K562 (cell line): ENCODE results near the gene GLDN. TPM values are rescaled to one million over a fixed set of nuclear protein-coding genes. Genes with fewer than 3 reads are reported as not detected.

Experiments used
- ATAC-seq: fragments of 200-7000 bp; cut with Tn5 transposase; 3 replicates; pipeline ENCODE4 v1.9.1; 2020; ENCODE audit warnings: moderate library complexity
- BruUV-seq: library from RNA; stranded (reverse); fragments of 400-500 nt; replicated peaks from 2 replicates; lab custom pipeline; 2021; lab: Mats Ljungman, UMichigan
- CTCF ChIA-PET: fragments of 300-600 bp; formaldehyde crosslinking; extraction: SDS; loops from one replicate; lab custom pipeline; 2021; ENCODE audit warnings: low intra/inter-chr PET ratio; lab: Yijun Ruan, JAX
- POLR2A ChIA-PET: fragments of 300-600, 350-650 bp; sonication (Branson Sonifier 250); formaldehyde crosslinking; extraction: SDS; loops from one replicate; lab custom pipeline; 2021; ENCODE audit warnings: antibody characterized with exemption, inconsistent platforms; lab: Yijun Ruan, JAX
- DNase-seq, 4 experiments: peaks; one replicate each; pipeline versions ENCODE4 v3.0.0 to v3.0.0-alpha.2; 2011 to 2018; ENCODE audit warnings: low spot score in 3 of 4, mixed read lengths in 3 of 4; ENCODE audit errors: extremely low read depth in 1 of 4
- FAIRE-seq: peaks from 2 replicates; lab custom pipeline; 2011; peaks lifted over from hg19 to GRCh38; lab: Jason Lieb, UNC
- H2AFZ ChIP-seq: 2 replicates; pipeline ENCODE4 v1.6.0; 2011; ENCODE audit warnings: low read depth, low read length, control low read depth, inconsistent platforms
- H3K27ac ChIP-seq: fragments of 200-600 bp; 3 replicates; pipeline ENCODE4 v1.8.0; 2011; ENCODE audit warnings: low read depth, mild to moderate bottlenecking, control low read depth, inconsistent platforms, low read length, moderate library complexity, mixed read lengths; ENCODE audit errors: extremely low read depth
- H3K27me3 ChIP-seq, 2 experiments: fragments of 300-600 bp in 1 of 2; 2 replicates in 1 of 2; 3 replicates in 1 of 2; pipeline versions ENCODE4 v1.6.0 to v1.8.0; 2011; ENCODE audit warnings: inconsistent platforms in 2 of 2, low read length in 2 of 2, mild to moderate bottlenecking in 1 of 2, mixed read lengths in 1 of 2, moderate library complexity in 1 of 2; ENCODE audit not compliant: control insufficient read depth in 2 of 2, insufficient read depth in 2 of 2
- H3K36me3 ChIP-seq: fragments of 300-600 bp; 3 replicates; pipeline ENCODE4 v1.8.0; 2011; ENCODE audit warnings: mild to moderate bottlenecking, low read length, inconsistent platforms; ENCODE audit not compliant: control insufficient read depth, insufficient read depth
- H3K4me1 ChIP-seq, 2 experiments: fragments of 200-600 bp in 1 of 2; replicated peaks in 1 of 2; 2 replicates in 1 of 2; 3 replicates in 1 of 2; pipeline versions ENCODE4 v1.5.1 to v1.8.0; 2011; ENCODE audit warnings: inconsistent platforms in 2 of 2, low read length in 2 of 2, mild to moderate bottlenecking in 1 of 2, mixed read lengths in 1 of 2, moderate library complexity in 1 of 2; ENCODE audit not compliant: control insufficient read depth in 2 of 2, insufficient read depth in 2 of 2
- H3K4me2 ChIP-seq: 2 replicates; pipeline ENCODE4 v1.6.1; 2011; ENCODE audit warnings: low read length, control low read depth, inconsistent platforms, mixed read lengths; ENCODE audit not compliant: insufficient read depth
- H3K4me3 ChIP-seq: fragments of 200-600 bp; sonication (generic), shearing (Covaris generic); 2 replicates; pipeline ENCODE4 v1.5.1; 2016; ENCODE audit warnings: control low read depth, inconsistent platforms
- H3K79me2 ChIP-seq: fragments of 200-600 bp; 3 replicates; pipeline ENCODE4 v1.8.0; 2011; ENCODE audit warnings: low read length, inconsistent platforms; ENCODE audit not compliant: control insufficient read depth, insufficient read depth
- H3K9ac ChIP-seq, 2 experiments: 2 replicates each; pipeline versions ENCODE4 v1.6.0 to v1.6.1; 2011; ENCODE audit warnings: low read depth in 2 of 2, low read length in 2 of 2, control low read depth in 1 of 2, inconsistent platforms in 1 of 2, mild to moderate bottlenecking in 1 of 2, mixed read lengths in 1 of 2; ENCODE audit not compliant: insufficient read depth in 1 of 2
- H3K9me1 ChIP-seq: one replicate; pipeline ENCODE4 v1.6.0; 2011; ENCODE audit warnings: inconsistent platforms, mild to moderate bottlenecking, low read length, moderate library complexity; ENCODE audit not compliant: control insufficient read depth, insufficient read depth
- H3K9me3 ChIP-seq: replicated peaks from 2 replicates; pipeline ENCODE4 v1.5.1; 2011; ENCODE audit warnings: low read depth, low read length, inconsistent platforms; ENCODE audit not compliant: control insufficient read depth, insufficient read depth
- H4K20me1 ChIP-seq: replicated peaks from 2 replicates; pipeline ENCODE4 v1.6.1; 2011; ENCODE audit warnings: low read length, inconsistent platforms, mixed read lengths; ENCODE audit not compliant: control insufficient read depth, insufficient read depth
- KAT7 ChIP-seq: sonication (generic); formaldehyde crosslinking; IDR thresholded peaks from 2 replicates; pipeline ENCODE4 v1.8.0; 2022; ENCODE audit warnings: missing genetic modification reagents, mild to moderate bottlenecking, borderline replicate concordance
- NR2F6 ChIP-seq: fragments of 450-650 bp; formaldehyde crosslinking; IDR thresholded peaks from 2 replicates; pipeline ENCODE4 v1.4.0; 2020; ENCODE audit warnings: mild to moderate bottlenecking
- ZNF239 ChIP-seq: fragments of 250-450 bp; sonication (Bioruptor Pico); IDR thresholded peaks from 2 replicates; pipeline ENCODE4 v1.4.0; 2020; ENCODE audit warnings: mild to moderate bottlenecking
- ZNF696 ChIP-seq: fragments of 250-450 bp; sonication (Bioruptor Pico); conservative IDR thresholded peaks from 2 replicates; pipeline ENCODE4 v1.4.0; 2020; ENCODE audit warnings: mild to moderate bottlenecking, moderate library complexity
- WGBS: fragments of 100-300 bp; shearing (Covaris generic); methylation state at CpG from one replicate; pipeline ENCODE4 v1.1.6; 2016; ENCODE audit warnings: low coverage, mixed read lengths; ENCODE audit not compliant: insufficient coverage; ENCODE audit errors: missing lambda C conversion rate; 5-methylcytosine and 5-hydroxymethylcytosine counted together
- in situ Hi-C: fragments of 300-500 bp; cut with MboI; formaldehyde crosslinking; loops from 4 replicates; pipeline ENCODE4 v1.15.0; 2018; ENCODE audit warnings: inconsistent platforms, mixed read lengths
- intact Hi-C: fragments of 100-400 bp; cut with micrococcal nuclease; formaldehyde crosslinking; loops from 2 replicates; pipeline ENCODE4 v1.14.2; 2022
- polyA plus RNA-seq, 8 experiments: library from polyadenylated mRNA; depleted of rRNA in 4 of 8; stranded (reverse) in 5 of 8; unstranded in 3 of 8; fragments of >200 nt; fragmentation: Nextera tagmentation in 2 of 8; fragmentation: Illumina TruSeq in 1 of 8; extraction: Ambion mirVana in 2 of 8; extraction: Trizol in 1 of 8; gene quantifications; 2 replicates each; pipeline versions ENCODE4 v1.2.1 to v1.2.3, GENCODE V29; 2011 to 2014; ENCODE audit warnings: inconsistent platforms in 1 of 8, missing spikeins in 1 of 8
- total RNA-seq, 7 experiments: library from RNA; depleted of rRNA in 6 of 7; stranded (reverse); fragments of >200 nt in 6 of 7; fragmentation: Illumina TruSeq in 2 of 7; extraction: Trizol in 2 of 7; gene quantifications; 2 replicates each; pipeline versions ENCODE4 v1.2.1 to v1.2.3, GENCODE V29; 2011 to 2021; ENCODE audit warnings: low replicate concordance in 1 of 7
- TF ChIP-seq, protein P1 (sequence below): sonication (generic); formaldehyde crosslinking; IDR thresholded peaks from 2 replicates; pipeline ENCODE4 v1.8.1; 2022; ENCODE audit warnings: missing genetic modification reagents
- TF ChIP-seq, protein P2 (sequence below): fragments of 200-400 bp; formaldehyde crosslinking; IDR thresholded peaks from 2 replicates; pipeline ENCODE4 v1.6.1; 2017; ENCODE audit warnings: mild to moderate bottlenecking, low read depth, low read length, moderate library complexity

GLDN gene
- total and polyA plus RNA-seq, 9 of the 15 experiments (the other 6 are each of a cell fraction or from before 2014, with no cell fraction given), result 0.05 to 0.33 (median 0.18) TPM

DNA sequence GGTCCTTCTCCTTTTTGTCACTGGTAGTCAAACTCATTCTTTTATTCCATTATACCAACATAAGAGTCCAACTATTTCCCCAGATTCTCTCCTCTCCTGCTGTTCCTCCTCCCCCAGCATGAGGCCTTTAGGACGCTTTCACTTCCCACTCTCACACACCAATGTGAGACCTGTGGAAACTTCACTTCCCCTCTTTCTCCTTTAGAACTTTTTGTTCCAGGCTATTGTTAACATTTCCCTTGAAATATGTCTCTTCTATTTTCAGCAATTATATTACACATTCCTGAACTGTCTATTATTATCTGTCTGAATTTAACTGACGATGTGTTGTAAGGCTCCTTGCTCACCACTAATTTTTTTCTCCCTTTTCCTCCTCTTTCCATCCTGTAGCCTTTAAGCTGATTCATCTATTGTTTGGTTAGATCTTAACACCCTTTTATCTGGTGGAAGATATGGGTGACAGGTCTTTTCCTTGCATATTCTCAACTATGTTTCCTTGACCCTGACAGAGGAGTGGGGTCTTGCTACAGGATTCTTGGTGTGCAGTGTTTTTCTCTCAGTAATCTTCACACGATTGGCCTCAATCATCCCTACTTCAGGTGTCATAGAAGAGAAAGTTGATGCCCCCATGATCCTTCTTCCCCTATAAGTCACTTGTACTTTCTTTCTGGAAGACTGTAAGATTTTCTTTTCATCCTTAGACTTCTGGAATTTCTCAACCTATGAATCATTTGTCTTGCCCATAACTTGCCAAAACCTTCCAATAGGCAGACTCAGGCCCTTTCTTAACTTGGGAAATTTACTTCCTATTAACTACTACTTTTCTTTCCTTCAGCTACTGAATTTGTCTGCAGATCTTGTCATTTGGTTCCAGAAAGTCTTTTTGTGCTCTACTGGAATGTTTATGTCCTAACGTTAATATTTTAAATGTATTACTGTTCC, 9.0 kb upstream of the GLDN start:
- Histone ChIP-seq H3K27me3 (peaks cover 11 to 30% of the 10 kb centered on the region in 2 experiments; a peak in 3 of 5 replicates), H3K9me3 (no peaks in the 10 kb centered on the region), H3K27ac (no peak overlapping the region), H4K20me1 (no peaks in the 10 kb centered on the region), H2AFZ (no peak overlapping the region), H3K4me2 (no peak overlapping the region), H3K4me1 (no peaks in the 10 kb centered on the region), H3K9ac (no peak overlapping the region), H3K4me3 (no peak overlapping the region), H3K36me3 (no peaks in the 10 kb centered on the region), H3K9me1 (no peaks in the 10 kb centered on the region), H3K79me2 (no peaks in the 10 kb centered on the region)
- ATAC-seq (no peak), DNase-seq (no peak), FAIRE-seq (no peak)
- in situ Hi-C loops (no loop called here), intact Hi-C loops (no loop called here)
- TF ChIP-seq ZNF239 (CRISPR knock-in tag), result no peak
- TF ChIP-seq KAT7, result no peak
- TF ChIP-seq, protein P1, sequence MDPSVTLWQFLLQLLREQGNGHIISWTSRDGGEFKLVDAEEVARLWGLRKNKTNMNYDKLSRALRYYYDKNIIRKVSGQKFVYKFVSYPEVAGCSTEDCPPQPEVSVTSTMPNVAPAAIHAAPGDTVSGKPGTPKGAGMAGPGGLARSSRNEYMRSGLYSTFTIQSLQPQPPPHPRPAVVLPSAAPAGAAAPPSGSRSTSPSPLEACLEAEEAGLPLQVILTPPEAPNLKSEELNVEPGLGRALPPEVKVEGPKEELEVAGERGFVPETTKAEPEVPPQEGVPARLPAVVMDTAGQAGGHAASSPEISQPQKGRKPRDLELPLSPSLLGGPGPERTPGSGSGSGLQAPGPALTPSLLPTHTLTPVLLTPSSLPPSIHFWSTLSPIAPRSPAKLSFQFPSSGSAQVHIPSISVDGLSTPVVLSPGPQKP (CRISPR knock-in tag), result no peak
- TF ChIP-seq ZNF696 (CRISPR knock-in tag), result no peak
- no peak for TF ChIP-seq NR2F6 (CRISPR knock-in tag)
- TF ChIP-seq, protein P2, sequence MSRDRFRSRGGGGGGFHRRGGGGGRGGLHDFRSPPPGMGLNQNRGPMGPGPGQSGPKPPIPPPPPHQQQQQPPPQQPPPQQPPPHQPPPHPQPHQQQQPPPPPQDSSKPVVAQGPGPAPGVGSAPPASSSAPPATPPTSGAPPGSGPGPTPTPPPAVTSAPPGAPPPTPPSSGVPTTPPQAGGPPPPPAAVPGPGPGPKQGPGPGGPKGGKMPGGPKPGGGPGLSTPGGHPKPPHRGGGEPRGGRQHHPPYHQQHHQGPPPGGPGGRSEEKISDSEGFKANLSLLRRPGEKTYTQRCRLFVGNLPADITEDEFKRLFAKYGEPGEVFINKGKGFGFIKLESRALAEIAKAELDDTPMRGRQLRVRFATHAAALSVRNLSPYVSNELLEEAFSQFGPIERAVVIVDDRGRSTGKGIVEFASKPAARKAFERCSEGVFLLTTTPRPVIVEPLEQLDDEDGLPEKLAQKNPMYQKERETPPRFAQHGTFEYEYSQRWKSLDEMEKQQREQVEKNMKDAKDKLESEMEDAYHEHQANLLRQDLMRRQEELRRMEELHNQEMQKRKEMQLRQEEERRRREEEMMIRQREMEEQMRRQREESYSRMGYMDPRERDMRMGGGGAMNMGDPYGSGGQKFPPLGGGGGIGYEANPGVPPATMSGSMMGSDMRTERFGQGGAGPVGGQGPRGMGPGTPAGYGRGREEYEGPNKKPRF, result no peak
- BruUV-seq, result no TSS peak
- WGBS, result 0% methylated on average over 4 of the region's 4 CpGs
- ChIA-PET CTCF (no interaction called here), POLR2A (interaction anchor here (0.9 to 1.2 kb wide), 2 partner anchors 15 to 23 kb away, joined by 3 read pairs; no protein-coding TSS in a partner anchor)
